HL-60 (cell line): ENCODE data around the gene IFT43.
A peak's percentile ranks its signal among the peaks of the same experiment; 100 is the strongest.

Experiments used
- DNase-seq, 2 experiments: peaks; one replicate each; pipeline ENCODE4 v3.0.0-alpha.2; 2010 to 2020; ENCODE audit warnings: low read depth in 1 of 2, low spot score in 1 of 2
- H3K27ac ChIP-seq: fragments of 250-450 bp; sonication (Bioruptor Pico); replicated peaks from 2 replicates; pipeline ENCODE4 v1.5.1; 2020; ENCODE audit warnings: mild to moderate bottlenecking, moderate library complexity
- H3K27me3 ChIP-seq: fragments of 250-450 bp; sonication (Bioruptor Pico); 2 replicates; pipeline ENCODE4 v1.5.1; 2021; ENCODE audit warnings: mild to moderate bottlenecking, moderate library complexity; ENCODE audit not compliant: insufficient read depth, poor library complexity, severe bottlenecking
- H3K4me3 ChIP-seq: replicated peaks from 2 replicates; pipeline ENCODE4 v1.5.1; 2011; ENCODE audit warnings: mild to moderate bottlenecking, control low read depth, low read length; ENCODE audit not compliant: insufficient read depth
- GABPA ChIP-seq: IDR thresholded peaks from 2 replicates; pipeline ENCODE4 v1.6.1; 2012; ENCODE audit warnings: low read depth
- POLR2AphosphoS5 ChIP-seq: IDR thresholded peaks from 2 replicates; pipeline ENCODE4 v1.6.1; 2012; ENCODE audit warnings: low read depth
- SPI1 ChIP-seq: IDR thresholded peaks from 2 replicates; pipeline ENCODE4 v1.6.1; 2012; ENCODE audit warnings: low read depth, mild to moderate bottlenecking, borderline replicate concordance
- TF ChIP-seq, protein P1 (sequence below): IDR thresholded peaks from one replicate; pipeline ENCODE4 v1.5.1; 2011; ENCODE audit warnings: low read length, control low read depth, inconsistent platforms; ENCODE audit not compliant: insufficient read depth
- TF ChIP-seq, protein P2 (sequence below): IDR thresholded peaks from 2 replicates; pipeline ENCODE4 v1.6.1; 2012; ENCODE audit warnings: low read depth; ENCODE audit not compliant: insufficient replicate concordance

IFT43 gene

DNA sequence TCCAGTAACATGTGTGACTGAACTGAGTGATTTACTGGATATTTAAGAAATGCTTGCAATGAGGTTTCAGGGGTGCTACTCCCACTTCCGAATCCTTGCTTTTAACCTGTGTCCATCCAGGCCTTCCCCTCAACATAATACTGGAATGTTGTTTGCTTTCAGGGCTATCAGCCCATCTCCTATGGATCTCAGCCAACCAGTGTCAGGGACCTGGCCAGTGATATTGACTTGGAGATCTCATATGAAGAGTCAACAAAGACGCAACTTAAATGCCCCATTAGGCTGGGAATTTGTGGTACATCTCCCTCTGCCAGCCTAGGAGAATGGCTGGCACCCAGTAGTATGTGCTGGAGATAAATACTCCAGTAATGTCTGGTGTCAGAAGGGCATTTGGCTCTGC is 889 bp upstream of the IFT43 start:
- Histone ChIP-seq H3K27me3 (no peaks in the 10 kb centered on the region), H3K4me3 (no peak overlapping the region), H3K27ac (no peak overlapping the region)
- no peak for DNase-seq
- TF ChIP-seq, protein P1, sequence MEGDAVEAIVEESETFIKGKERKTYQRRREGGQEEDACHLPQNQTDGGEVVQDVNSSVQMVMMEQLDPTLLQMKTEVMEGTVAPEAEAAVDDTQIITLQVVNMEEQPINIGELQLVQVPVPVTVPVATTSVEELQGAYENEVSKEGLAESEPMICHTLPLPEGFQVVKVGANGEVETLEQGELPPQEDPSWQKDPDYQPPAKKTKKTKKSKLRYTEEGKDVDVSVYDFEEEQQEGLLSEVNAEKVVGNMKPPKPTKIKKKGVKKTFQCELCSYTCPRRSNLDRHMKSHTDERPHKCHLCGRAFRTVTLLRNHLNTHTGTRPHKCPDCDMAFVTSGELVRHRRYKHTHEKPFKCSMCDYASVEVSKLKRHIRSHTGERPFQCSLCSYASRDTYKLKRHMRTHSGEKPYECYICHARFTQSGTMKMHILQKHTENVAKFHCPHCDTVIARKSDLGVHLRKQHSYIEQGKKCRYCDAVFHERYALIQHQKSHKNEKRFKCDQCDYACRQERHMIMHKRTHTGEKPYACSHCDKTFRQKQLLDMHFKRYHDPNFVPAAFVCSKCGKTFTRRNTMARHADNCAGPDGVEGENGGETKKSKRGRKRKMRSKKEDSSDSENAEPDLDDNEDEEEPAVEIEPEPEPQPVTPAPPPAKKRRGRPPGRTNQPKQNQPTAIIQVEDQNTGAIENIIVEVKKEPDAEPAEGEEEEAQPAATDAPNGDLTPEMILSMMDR, result no peak
- no peak for TF ChIP-seq SPI1
- no peak for TF ChIP-seq POLR2AphosphoS5
- TF ChIP-seq, protein P2, sequence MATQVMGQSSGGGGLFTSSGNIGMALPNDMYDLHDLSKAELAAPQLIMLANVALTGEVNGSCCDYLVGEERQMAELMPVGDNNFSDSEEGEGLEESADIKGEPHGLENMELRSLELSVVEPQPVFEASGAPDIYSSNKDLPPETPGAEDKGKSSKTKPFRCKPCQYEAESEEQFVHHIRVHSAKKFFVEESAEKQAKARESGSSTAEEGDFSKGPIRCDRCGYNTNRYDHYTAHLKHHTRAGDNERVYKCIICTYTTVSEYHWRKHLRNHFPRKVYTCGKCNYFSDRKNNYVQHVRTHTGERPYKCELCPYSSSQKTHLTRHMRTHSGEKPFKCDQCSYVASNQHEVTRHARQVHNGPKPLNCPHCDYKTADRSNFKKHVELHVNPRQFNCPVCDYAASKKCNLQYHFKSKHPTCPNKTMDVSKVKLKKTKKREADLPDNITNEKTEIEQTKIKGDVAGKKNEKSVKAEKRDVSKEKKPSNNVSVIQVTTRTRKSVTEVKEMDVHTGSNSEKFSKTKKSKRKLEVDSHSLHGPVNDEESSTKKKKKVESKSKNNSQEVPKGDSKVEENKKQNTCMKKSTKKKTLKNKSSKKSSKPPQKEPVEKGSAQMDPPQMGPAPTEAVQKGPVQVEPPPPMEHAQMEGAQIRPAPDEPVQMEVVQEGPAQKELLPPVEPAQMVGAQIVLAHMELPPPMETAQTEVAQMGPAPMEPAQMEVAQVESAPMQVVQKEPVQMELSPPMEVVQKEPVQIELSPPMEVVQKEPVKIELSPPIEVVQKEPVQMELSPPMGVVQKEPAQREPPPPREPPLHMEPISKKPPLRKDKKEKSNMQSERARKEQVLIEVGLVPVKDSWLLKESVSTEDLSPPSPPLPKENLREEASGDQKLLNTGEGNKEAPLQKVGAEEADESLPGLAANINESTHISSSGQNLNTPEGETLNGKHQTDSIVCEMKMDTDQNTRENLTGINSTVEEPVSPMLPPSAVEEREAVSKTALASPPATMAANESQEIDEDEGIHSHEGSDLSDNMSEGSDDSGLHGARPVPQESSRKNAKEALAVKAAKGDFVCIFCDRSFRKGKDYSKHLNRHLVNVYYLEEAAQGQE, result no peak
- no peak for TF ChIP-seq GABPA

DNA sequence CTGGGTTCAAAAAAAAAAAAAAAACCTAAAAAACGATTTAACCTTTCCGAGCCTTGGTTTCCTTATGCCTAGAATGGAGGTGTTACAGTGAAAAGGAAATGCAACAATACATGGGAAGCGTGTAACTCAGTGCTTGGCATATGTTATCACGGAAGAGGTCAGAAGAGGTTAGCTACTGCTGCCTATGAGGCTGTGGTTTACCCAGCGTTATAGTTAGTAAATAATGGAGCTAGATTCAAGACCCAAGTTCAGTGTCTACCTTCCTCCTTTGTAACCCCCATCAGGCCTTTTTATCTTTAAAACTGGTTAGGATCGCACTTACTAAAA is 839 bp downstream of the IFT43 start:
- no peaks in the 10 kb centered on the region for H3K27me3 ChIP-seq
- H3K27ac ChIP-seq, result no peak overlapping the region
- no peak for DNase-seq
- TF ChIP-seq SPI1, result no peak
- TF ChIP-seq, protein P2, result no peak
- H3K4me3 ChIP-seq, result peak overlapping the region; percentile 81; the same call in 1 of the 2 replicates

DNA sequence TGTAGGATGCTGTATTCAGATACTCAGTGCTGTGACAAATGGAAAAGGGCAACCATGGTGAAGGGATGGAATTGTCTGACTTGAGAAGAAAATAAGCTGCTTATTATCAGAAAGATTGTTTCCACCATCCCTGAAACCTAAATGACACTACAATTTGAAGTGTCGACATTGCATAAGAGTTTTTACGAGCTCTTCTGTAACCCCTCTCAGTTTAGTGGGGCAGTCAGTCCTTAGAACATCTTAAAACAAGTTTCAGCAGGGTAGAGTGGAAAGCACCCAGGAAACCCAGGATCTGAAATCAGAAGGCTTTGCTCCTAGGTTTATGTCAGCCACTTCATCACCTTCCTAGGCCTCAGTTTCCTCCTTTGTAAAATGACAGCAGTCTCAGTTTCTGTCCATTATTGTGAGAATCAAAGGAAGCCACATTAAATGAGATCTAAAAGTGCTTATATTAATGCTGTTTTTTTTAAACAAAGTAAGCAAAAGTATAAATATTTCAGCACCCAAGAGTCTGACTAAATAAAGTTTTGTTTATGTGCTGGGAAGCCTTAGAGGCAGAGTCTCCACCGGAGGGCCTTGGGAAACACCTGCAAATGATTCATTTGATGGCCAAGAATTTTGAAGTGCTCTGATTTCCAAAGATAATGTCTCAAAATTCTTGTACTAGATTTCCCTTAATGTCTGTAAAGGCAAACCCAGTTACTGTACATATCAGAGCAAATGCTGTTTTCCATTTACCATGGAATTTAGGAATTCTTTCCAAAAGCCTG is 1.8 kb downstream of the IFT43 start:
- TF ChIP-seq, protein P2, result no peak
- no peak for TF ChIP-seq GABPA
- TF ChIP-seq SPI1, result no peak
- TF ChIP-seq POLR2AphosphoS5, result no peak
- TF ChIP-seq, protein P1, result no peak

More for the DNA sequence above, 1.8 kb downstream of the IFT43 start:
- DNase-seq, result no peak
- Histone ChIP-seq H3K27ac (no peak overlapping the region), H3K27me3 (no peaks in the 10 kb centered on the region), H3K4me3 (no peak overlapping the region)
